ENCODE results near the gene MERTK.

DNA sequence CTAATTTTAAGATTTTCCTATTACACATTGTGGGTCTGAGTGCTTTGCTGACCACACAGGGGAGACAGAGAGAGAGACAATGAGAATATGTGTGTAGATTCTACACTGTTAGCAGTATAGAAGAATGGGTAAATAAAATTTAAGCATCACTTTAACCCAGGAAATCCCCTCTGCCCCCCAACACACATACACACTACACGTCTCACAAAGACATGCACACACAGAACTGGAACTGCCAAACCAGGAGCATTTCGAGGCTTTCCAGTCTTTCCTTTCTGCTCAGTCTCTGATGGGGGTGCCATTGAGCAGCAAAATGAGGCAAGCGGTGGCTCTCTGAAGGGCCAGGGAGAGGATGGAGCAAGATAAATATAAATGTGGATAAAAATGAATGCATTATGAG is 2.5 kb downstream of the MERTK start:
- TF ChIP-seq, protein P1, sequence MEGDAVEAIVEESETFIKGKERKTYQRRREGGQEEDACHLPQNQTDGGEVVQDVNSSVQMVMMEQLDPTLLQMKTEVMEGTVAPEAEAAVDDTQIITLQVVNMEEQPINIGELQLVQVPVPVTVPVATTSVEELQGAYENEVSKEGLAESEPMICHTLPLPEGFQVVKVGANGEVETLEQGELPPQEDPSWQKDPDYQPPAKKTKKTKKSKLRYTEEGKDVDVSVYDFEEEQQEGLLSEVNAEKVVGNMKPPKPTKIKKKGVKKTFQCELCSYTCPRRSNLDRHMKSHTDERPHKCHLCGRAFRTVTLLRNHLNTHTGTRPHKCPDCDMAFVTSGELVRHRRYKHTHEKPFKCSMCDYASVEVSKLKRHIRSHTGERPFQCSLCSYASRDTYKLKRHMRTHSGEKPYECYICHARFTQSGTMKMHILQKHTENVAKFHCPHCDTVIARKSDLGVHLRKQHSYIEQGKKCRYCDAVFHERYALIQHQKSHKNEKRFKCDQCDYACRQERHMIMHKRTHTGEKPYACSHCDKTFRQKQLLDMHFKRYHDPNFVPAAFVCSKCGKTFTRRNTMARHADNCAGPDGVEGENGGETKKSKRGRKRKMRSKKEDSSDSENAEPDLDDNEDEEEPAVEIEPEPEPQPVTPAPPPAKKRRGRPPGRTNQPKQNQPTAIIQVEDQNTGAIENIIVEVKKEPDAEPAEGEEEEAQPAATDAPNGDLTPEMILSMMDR (IDR thresholded peaks at IDR 0.05; ENCODE audit: low read depth, low read length, poor library complexity, severe bottlenecking): peak; percentile 44
- no peak for TF ChIP-seq EZH2phosphoT487 (IDR thresholded peaks at IDR 0.05; ENCODE audit: borderline replicate concordance, low read length)

Measured in DOHH2 (cell line).